Stimulated activated CD4-positive, alpha-beta T cell treated with anti-CD3 and anti-CD28 coated beads, Interleukin-1b, Interleukin-23, amount 100 ng/mL, for 4 hours (primary cell): Measurements from ENCODE around the gene ARMC2.
"Not testable (repeated sequence)": the region's sequence is repeated elsewhere in the genome, so short reads cannot be mapped to it uniquely, and the experiment has no call there.

Experiments used
- DNase-seq, 2 donors: peaks; one replicate each; pipeline ENCODE4 v3.0.0-alpha.2; 2020; ENCODE audit warnings: low read depth in 2 of 2

Gene ARMC2

DNA sequence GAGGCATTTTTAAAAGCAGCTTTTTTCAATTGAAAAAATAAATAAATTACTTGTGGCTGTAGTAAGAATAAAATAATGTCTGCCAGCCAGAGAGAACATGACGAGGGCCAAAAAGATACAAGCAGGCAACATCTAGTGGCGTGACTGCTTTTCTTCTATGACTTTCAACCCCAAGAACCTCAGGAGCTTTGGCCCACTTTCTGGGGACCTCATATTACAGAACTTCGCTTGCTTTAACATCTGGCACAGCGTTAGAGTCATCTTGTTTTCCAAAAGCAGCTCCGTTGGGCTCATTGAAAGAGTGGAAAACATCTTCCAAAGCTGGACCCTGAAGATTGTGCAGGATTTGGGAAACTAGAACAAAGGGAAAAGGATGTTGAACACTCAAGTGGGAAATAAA lies 67.0 kb downstream of the ARMC2 start:
- no peak for DNase-seq

DNA sequence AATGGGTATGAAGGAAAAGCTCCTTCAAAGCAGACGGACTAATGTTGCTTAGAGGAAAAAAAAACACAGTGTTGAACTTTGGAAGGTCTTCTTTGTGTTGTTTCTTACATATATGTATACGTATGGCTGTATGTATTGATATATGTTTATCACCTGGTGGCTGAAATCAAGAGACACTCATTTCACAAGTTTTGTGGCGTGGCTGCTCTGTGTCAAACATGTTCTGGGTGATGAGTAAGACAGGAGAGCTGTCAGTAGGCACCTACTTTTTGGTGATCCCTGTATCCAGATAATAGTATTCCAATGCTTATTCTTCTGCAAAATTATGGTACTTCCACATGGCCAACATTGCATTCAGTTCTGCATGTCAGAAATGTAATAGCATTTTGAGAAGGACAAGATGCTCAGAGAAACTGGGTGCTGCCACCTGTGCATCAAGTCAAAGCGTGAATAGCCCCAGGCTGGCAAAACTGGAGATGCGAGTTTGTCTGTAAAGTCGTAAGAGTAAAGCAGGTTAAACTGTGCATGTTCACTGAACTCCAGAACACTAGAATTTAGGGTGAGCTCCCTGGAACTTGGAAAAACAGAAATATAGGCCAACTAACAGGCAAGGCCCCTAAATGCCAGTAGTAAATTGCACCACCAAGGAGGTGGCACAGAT lies 67.9 kb downstream of the ARMC2 start:
- DNase-seq: no peak

DNA sequence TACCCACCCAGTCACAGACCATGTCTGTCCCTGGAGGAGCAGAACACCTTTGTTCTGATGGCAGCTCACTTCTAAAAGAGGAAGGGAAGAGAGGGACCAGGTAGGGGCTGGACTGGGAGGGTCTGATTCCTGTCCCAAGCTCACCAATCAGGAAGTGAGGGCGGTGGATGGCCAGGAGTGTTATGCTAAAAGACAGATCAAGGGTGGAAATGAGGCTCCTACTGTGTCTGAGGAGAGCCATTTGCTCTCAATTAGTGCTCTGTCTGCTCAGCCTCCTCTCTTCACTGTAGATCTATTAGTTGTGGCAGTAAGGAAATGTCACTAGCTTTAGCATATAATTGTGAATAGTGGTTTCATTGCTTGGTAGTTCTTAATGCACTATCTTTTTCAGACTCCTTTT lies 72.5 kb downstream of the ARMC2 start:
- no peak for DNase-seq

DNA sequence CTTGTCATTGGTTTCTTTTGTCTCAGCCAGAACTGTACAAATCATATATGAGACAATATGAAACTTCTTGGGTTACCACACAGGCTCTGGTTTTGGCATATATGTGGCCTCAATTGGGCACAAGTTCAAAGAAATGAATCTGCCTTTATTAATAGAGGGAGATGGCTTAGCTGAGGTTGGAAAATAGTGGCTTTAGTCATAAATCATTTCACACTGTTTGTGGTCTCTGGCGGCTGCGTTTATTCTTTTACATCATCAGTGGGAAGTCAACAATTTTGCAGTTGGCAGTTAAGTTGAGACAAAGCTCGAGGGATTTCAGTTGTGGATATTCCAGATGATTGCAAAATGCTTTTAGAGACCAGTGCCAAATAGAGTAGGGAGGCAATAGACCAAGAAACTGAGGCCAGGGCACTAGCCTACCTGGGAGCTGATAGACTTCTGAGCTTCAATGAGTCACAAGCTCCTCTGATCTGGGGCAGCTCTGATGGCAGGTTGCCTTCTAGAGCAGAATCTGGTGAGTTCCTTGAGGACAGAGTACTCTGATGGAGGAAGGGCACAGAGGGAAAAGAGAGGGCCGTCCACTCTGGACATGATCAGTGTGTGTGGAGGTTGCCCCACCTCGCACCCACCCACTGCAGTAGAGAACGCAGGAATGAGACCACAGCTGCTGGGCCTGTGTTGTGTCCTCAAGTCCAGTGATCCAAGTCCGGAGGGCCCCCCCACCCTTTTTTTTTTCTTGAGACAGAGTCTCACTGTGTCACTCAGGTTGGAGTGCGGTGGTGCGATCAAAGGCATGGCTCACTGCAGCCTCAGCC lies 73.5 kb downstream of the ARMC2 start:
- DNase-seq: no peak

DNA sequence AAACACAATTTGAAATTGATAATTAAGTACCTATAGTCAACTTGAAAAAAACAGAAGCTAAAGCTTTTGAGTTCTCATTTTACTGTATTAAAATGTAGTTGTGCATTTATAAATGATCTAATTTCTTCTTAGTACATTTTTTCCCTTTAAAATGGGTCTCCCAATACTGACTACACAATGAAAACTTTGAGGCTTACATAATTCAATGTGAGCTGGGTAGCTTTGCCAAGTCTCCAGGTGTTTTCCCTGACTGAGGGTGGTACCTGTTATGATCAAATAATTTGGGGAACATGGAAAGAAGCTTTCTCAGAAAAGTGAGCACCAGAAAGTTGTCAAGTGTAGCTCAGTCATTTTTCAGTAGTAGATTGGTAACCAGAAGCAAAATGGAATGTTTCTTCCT lies 74.3 kb downstream of the ARMC2 start:
- no peak for DNase-seq

DNA sequence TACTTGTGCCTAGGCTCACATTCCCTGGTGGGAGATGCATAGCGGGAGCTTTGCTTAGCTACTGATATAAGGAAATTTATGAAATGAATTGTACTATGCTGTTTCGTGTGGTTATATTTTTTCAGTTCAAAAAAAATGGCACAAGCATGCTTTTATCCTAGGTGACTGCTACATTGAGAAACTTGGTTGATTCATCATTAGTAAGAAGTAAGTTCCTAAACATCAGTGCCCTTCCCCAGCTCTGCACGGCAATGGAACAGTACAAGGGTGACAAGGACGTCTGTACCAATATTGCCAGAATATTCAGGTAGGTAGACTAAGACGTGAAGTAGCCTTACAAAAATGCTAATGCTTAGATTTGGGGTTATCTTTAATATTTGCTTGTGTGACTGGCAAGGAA lies 79.7 kb downstream of the ARMC2 start:
- DNase-seq: no peak

DNA sequence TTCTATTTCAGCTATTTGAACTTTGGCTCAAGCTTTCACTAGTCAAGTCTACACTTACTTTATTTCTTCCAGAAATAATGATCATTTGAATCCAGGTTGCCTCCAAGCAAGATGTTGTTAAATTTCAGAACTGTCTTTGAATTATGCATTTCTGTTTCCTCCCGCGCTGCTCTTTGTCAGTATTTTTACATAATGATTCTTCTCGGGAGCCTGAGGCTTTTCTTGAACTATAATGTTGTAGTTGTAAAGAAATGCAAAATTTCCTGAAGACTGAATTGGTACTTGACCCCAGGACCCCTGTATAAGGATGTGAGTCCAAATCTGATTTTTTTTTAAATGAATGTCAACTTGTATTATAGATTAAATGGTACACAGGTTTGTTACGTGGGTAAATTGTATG lies 80.4 kb downstream of the ARMC2 start:
- no peak for DNase-seq

DNA sequence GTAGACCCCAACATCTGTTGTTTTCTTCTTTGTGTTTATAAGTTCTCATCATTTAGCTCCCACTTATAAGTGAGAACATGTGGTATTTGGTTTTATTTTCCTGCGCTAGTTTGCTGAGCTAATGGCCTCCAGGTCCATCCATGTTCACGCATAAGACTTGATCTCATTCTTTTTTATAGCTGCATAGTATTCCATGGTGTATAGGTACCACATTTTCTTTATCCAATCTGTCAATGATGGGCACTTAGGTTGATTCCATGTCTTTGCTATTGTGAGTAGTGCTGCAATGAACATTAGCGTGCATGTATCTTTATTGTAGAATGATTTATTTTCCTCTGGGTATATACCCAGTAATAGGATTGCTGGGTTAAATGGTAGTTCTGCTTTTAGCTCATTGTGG lies 82.9 kb downstream of the ARMC2 start:
- DNase-seq: not testable (repeated sequence)

DNA sequence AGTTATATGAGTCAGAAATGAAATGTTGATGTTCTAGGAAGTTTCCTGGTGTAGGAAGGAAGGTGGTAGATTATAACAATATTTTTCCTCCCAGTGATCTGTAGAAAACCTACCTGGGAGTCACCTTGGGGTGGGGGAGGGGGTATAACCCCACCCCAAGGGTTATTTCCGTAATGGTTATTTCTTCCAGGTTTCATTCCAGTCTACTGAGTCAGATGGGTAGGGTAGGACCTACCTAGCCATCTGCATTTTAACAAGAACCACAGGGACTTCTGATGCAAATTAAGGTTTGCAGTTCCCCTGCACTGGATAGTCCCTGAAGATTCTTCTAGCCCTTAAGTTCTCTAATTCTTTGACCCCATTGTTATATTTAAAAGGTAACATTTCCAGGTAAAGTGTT lies 88.9 kb downstream of the ARMC2 start:
- no peak for DNase-seq

DNA sequence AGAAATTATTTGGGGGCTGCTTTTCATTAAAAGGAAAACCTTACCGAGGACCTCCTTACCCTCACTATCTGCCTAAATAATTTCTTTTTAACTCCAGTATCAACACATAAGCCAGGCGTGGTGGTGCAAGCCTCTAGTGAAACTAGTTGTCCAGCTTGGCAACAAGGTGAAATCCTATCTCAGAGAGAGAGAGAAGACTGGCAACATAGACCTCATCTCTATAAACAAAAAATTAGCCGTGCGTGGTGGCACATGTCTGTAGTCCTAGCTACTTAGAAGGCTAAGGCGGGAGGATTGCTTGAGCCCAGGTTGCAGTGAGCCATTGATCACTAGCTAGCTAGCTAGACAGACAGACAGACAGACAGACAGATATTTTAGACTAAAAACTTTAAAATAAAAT lies 92.5 kb downstream of the ARMC2 start:
- DNase-seq: no peak

DNA sequence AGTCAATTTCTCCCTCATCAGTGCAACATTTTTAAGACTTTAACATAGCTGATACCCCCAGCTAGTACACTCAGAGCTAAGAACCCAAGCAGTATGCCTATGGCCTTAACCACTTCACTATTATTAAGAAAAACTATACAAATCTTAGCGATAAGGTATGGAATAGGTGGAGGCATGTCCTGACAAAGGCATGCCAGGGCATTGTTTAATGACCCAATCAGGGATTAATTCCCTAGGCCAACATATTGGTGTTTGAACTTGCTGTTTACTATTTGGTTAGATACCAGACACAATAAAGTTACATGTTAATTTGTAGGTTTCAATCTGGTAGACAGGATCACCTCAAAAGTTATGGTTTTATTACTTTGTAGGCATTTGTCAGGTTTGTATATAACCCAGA lies 93.1 kb downstream of the ARMC2 start:
- DNase-seq: no peak

DNA sequence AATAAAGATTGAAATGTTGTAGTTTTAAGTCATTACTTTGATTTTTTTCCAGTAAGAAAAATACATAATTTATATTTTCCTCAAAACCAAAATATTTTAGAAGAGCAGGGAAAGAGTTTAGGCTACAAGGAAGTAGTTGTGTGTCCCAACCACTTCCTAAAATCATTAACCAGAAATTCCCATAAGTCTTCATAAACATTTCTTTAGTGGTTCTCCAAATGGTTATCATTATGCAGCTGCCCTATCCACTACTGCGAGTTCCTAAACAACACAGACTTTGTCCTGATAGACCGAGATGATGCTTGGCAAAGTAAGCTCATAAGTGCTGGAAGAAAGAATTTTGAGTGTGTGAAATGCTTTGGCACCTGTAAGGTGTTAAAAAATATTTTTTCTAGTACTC lies 93.6 kb downstream of the ARMC2 start:
- no peak for DNase-seq

DNA sequence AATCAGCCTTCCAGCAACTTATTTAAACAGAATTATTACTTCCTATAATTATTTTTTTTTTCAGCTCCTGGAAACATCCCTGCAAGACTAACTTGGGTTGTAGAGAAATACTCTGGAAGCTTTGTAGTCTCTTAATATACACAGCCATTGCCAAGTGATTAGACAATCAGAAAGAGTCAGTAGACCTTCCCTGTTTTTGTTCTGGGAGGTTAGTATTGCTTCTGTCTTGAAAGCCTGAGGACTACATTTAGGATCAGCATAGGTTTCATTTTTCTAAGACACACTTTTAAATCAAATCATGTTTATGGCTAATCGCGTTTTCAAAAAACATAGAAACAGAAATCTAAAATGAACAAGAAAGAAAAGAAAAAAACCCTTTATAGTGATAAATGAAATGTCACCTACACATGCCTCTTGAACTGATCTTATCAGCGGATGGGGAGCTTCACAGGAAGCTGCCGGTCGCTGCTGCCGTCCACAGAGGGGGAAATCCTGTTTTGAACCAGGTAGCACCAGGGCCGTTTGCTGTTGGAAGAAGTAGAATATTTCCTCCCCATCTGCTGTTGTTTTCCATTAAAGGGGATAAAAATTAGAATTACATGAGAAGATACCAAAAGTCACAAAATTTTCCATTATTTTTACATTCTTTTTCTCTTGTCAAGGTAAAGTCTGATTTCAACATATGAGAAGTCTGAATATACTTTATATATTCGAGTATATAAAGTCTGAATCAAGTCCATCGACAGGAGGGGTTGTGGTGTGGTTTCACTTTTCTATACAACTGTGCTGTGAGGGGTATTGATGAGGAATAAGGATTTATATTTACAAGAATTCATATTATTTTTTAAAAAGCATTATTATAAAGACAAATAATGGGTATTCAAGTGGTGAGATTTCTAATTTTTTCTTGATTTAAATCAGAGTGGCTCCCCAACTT lies 94.6 kb downstream of the ARMC2 start:
- DNase-seq: peak; percentile 28 to 33

DNA sequence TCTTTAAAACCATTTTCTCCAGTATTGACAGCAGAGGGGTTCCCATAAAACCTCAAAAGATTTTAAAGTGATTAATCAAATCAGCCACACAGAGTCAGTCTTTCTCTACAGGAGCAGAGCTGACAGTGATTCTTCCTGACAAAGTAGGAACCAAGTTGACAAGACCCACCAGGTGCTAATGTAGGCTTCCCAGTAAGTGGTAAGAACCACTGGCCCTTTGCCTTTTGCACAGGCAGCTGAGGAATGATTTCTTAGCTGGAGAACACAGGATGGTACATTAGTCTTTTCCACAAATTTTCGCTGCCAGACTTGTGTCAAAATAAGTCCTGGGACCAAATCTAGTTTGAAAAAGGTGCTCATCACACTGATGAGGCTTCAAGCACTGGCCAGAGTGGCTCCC lies 95.8 kb downstream of the ARMC2 start:
- DNase-seq: no peak

DNA sequence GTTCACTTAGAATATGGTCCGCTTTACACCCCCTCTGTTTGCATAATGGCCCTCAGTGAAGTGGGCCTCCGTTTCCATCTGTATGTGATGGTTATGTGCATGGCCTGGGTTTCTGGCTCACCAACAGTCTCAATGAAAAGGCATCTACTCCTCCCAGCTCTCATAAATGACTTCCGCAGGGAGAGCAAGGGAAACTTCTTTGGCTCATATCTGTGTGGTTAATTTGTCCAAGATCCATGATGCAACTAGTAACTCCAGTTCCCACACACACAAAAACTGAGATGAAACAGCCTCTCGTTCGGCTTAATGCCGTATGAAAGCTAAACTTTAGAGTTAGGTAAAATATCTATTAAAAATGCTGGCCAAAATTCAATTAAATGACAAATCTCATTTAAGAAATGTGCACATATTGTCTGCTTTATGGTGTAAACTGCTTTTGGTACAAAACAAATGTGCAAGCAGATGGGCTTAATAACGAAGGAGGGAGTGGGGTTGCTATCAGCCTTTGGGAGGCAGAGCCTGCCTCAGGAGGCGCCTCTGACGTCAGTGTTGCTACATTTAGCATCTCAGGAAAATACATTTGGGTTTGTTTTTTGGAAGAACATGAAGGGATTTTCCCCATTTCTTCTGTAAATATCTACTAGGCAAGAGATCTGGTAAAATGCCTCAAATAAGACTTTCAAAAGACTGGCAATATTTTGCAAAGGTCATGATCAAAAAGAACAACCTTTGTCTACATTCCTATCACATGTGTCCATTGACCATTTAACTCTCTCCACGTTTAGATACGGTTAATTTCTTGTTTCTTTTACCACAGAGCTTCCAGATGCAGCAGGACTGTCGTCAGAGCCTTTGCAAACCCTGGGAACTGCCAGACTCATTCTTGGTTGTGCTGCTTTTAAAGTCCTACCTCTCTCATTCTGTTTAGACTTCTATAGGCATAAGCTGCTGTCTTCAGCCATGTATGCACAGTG lies 96.8 kb downstream of the ARMC2 start:
- no peak for DNase-seq

DNA sequence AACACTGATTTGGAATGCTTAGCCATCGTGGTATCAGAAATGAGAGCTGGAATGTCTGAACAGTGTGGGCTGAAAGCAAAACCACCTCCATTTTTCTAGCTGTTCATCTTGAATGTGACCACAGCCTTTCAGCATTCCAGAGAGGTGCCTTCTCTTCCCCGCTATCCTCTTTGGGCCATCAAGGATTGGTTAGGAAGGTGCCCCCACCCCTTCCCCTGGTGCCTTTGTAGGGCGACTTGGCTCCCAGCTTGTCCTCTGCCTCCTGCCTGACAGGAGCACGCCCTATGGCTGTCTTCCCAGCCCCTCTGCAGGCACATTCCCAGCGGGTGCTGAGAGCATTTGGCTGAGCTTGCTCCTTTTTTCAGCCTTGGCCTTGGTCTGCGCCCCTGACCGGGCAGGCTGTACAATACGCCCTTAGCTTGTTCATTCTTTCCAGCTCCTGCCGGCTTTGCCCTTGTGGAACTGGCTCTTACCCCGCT lies 97.5 kb downstream of the ARMC2 start:
- DNase-seq: no peak

DNA sequence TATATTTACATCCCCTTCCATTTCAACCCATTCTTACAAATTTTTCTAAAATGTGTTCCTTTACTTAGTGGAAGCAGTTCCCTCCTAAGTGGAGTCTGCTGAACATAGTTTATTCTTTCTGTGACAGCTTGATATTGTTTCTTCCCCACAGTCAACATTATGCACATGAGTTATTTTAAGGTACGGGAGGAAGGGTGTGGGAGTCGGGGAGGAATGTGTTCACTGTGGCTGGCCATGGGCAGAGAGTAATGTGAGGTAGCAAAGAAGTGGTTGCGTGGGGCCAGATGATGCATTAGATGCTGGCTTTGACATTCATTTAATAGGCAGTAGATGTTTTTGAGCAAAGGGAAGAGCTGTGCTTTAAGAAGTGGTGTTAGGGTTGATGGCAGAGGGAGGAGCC lies 98.5 kb downstream of the ARMC2 start:
- DNase-seq: no peak

DNA sequence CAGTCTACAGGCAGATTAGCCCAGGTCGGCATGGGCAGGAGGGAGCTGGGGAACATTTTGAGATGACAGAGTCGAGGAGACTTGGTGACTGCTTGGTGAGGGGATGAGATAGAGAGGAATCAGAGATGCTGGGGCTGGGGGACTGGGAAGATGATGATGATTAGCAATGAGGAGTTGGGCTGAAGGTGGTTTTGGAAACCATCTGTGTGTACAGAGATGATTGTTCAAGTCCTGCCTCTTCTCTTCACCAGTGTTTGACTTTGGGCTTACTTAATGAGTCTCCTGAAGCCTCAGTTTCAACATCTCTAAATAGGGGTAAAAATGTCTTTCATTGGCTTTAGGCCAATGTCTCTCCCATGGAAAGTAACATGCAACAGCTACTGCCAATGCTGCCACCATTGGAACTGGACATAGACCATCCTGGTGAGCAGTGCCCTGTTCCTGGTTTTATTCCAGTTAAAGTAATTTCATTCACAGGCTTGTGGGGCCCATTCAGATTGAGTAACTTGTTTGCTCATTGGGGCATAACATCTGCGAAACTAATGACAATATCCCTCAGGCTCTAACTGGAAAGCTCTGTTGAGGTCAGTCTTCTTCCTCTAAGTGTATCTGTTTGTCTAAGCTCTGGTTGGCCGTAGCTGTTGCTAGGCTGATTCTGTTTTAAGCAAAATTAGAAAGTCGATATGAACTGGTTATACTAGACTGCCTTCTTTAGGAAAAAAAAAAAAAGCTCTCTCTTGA lies 99.1 kb downstream of the ARMC2 start:
- no peak for DNase-seq

DNA sequence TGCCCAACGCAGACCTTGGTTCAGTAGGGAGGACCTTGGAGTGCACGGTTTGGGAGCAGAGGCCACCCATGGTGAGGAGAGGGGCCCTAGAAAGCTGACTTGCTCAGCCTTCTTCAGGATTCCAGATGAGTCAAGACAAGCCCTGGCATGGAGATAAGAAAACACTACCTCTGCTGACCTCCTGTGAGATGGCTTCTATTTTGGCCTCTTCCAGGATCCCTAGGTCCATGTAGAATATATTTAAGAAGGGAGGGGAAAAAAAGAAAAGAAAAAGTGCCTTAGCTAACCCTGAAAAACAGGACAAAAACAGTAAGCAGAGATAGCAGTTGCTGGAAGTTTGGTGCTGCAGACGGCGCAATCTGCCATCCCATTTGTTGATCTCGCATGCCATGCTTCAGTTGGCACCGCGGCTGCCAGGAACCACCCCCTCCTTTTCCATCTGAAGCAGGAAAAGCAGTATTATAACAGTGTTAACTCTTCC lies 100.0 kb downstream of the ARMC2 start:
- no peak for DNase-seq

DNA sequence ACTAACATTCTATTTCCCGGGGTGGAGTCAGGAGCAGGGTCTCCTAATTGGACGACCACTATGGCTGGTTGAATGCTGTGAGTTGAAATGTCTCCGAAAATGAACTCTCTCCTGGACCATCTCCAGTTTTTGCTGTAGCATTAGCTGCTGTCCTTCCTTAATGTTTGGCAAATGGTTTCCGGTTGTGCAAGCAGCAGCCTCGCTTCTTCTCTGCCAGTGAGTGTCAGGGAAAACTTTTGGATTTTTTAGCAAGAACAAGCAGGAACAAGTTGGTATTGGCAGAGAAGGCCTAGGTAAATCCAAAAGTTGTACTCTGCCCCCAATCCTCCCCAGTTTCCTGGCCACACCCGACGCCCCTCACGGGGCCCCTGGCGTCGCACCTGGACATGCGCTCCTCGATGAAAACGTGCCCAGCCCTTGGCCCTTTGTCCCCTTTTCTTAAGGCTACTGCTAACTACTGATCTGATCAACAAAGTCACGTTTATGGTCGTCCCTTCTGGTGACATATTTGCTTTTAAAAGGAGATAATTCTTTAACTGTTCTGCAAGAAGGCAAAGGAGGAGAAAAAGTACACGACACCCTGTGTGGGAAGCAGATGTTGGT lies 103.2 kb downstream of the ARMC2 start:
- DNase-seq: no peak
